OCI-LY1 (cell line): Measurements from ENCODE around the gene SREBF1.

Experiments
- H2AFZ ChIP-seq: fragments of 200-600 bp; sonication (generic), shearing (Covaris generic); 2 replicates; pipeline ENCODE4 v1.6.0; 2014; ENCODE audit warnings: antibody characterized with exemption, mild to moderate bottlenecking, low read length
- H3F3A ChIP-seq: fragments of 200-600 bp; sonication (generic), shearing (Covaris generic); 2 replicates; pipeline ENCODE4 v1.6.0; 2014; ENCODE audit warnings: mild to moderate bottlenecking, antibody characterized with exemption, low read length, moderate library complexity; ENCODE audit not compliant: insufficient read depth
- H3K27ac ChIP-seq: fragments of 200-600 bp; sonication (generic); 2 replicates; pipeline ENCODE4 v1.5.1; 2014; ENCODE audit warnings: low read length, mixed run types, mild to moderate bottlenecking, low read depth; ENCODE audit not compliant: poor library complexity, severe bottlenecking
- H3K27me3 ChIP-seq: fragments of 200-600 bp; sonication (generic); 2 replicates; pipeline ENCODE4 v1.6.0; 2014; ENCODE audit warnings: antibody characterized with exemption, mild to moderate bottlenecking, low read length, moderate library complexity; ENCODE audit not compliant: insufficient read depth
- H3K36me3 ChIP-seq: fragments of 200-600 bp; sonication (generic); 2 replicates; pipeline ENCODE4 v1.6.1; 2014; ENCODE audit warnings: mild to moderate bottlenecking, antibody characterized with exemption, low read length, moderate library complexity, mixed read lengths; ENCODE audit not compliant: insufficient read depth
- H3K4me1 ChIP-seq: fragments of 200-600 bp; sonication (generic); 2 replicates; pipeline ENCODE4 v1.5.1; 2014; ENCODE audit warnings: mild to moderate bottlenecking, low read length, moderate library complexity; ENCODE audit not compliant: insufficient read depth, severe bottlenecking
- H3K4me2 ChIP-seq: fragments of 200-600 bp; sonication (generic), shearing (Covaris generic); 2 replicates; pipeline ENCODE4 v1.6.1; 2014; ENCODE audit warnings: low read length
- H3K4me3 ChIP-seq: fragments of 200-600 bp; sonication (generic); 2 replicates; pipeline ENCODE4 v1.5.1; 2014; ENCODE audit warnings: low read length, low read depth, mild to moderate bottlenecking, mixed read lengths; ENCODE audit not compliant: poor library complexity, severe bottlenecking
- H3K79me2 ChIP-seq: fragments of 200-600 bp; shearing (Covaris generic); 2 replicates; pipeline ENCODE4 v1.6.1; 2016; ENCODE audit warnings: mixed run types, low read length, mixed read lengths; ENCODE audit not compliant: insufficient read depth
- H3K9ac ChIP-seq: fragments of 200-600 bp; sonication (generic), shearing (Covaris generic); 2 replicates; pipeline ENCODE4 v1.6.1; 2014; ENCODE audit warnings: mild to moderate bottlenecking, low read length, mixed read lengths
- H3K9me2 ChIP-seq: fragments of 200-600 bp; sonication (generic), shearing (Covaris generic); 2 replicates; pipeline ENCODE4 v1.6.1; 2014; ENCODE audit warnings: low read depth, mild to moderate bottlenecking, low read length, mixed read lengths
- H3K9me3 ChIP-seq: fragments of 200-600 bp; shearing (Covaris generic); 2 replicates; pipeline ENCODE4 v1.6.1; 2014; ENCODE audit warnings: low read length, mixed read lengths
- H4K20me1 ChIP-seq: fragments of 200-600 bp; sonication (generic), shearing (Covaris generic); 2 replicates; pipeline ENCODE4 v1.6.0; 2016; ENCODE audit warnings: mild to moderate bottlenecking, low read length; ENCODE audit not compliant: insufficient read depth
- EZH2 ChIP-seq: fragments of 200-600 bp; sonication (generic), shearing (Covaris generic); IDR thresholded peaks from 2 replicates; pipeline ENCODE4 v1.8.0; 2017; ENCODE audit warnings: borderline replicate concordance, mixed run types, mild to moderate bottlenecking, antibody characterized with exemption, low read length, moderate library complexity, mixed read lengths
- TF ChIP-seq, protein P1 (sequence below): fragments of 200-600 bp; sonication (generic), shearing (Covaris generic); IDR thresholded peaks from 2 replicates; pipeline ENCODE4 v1.5.1; 2017; ENCODE audit warnings: mild to moderate bottlenecking, antibody characterized with exemption, low read length, moderate library complexity, mixed read lengths

SREBF1 gene

DNA sequence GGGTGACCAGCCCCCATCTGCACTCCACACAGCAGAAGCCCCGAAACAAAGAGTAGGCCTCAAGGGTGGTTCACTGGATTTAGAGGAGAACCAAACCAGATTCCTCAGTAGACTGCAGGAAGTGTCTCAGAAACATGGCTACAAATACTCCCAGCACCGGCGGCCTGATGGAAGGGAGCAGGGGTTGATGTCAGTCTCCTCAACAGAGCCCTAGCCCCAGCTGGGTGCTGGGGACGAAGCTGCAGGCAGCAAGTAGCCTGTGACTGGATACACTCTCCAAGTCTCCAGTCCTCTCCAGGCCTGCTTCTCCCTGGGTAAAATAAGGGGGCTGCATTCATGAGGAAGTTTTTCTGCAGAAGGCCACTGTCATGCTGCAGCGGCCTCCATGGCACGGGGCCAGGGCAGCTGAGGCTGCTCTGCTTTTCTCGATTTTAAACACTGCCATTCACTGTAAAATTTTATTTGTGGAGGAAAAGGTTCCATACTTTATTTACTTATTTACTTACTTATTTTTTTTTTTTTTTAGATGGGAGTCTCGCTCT, 36.7 kb upstream of the SREBF1 start:
- H3K4me2 ChIP-seq, result no peak overlapping the region
- H3K27me3 ChIP-seq, result no peaks in the 10 kb centered on the region
- no peak overlapping the region for H3K4me3 ChIP-seq
- H4K20me1 ChIP-seq, result no peaks in the 10 kb centered on the region
- H3F3A ChIP-seq, result no peaks in the 10 kb centered on the region
- no peaks in the 10 kb centered on the region for H3K9me3 ChIP-seq
- no peaks in the 10 kb centered on the region for H3K4me1 ChIP-seq
- no peak overlapping the region for H2AFZ ChIP-seq
- no peaks in the 10 kb centered on the region for H3K79me2 ChIP-seq
- no peak overlapping the region for H3K9ac ChIP-seq
- no peaks in the 10 kb centered on the region; the same call in 1 of the 2 replicates for H3K36me3 ChIP-seq
- TF ChIP-seq, protein P1, sequence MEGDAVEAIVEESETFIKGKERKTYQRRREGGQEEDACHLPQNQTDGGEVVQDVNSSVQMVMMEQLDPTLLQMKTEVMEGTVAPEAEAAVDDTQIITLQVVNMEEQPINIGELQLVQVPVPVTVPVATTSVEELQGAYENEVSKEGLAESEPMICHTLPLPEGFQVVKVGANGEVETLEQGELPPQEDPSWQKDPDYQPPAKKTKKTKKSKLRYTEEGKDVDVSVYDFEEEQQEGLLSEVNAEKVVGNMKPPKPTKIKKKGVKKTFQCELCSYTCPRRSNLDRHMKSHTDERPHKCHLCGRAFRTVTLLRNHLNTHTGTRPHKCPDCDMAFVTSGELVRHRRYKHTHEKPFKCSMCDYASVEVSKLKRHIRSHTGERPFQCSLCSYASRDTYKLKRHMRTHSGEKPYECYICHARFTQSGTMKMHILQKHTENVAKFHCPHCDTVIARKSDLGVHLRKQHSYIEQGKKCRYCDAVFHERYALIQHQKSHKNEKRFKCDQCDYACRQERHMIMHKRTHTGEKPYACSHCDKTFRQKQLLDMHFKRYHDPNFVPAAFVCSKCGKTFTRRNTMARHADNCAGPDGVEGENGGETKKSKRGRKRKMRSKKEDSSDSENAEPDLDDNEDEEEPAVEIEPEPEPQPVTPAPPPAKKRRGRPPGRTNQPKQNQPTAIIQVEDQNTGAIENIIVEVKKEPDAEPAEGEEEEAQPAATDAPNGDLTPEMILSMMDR, result no peak
- no peak for TF ChIP-seq EZH2
- H3K27ac ChIP-seq, result no peak overlapping the region
- no peaks in the 10 kb centered on the region for H3K9me2 ChIP-seq

DNA sequence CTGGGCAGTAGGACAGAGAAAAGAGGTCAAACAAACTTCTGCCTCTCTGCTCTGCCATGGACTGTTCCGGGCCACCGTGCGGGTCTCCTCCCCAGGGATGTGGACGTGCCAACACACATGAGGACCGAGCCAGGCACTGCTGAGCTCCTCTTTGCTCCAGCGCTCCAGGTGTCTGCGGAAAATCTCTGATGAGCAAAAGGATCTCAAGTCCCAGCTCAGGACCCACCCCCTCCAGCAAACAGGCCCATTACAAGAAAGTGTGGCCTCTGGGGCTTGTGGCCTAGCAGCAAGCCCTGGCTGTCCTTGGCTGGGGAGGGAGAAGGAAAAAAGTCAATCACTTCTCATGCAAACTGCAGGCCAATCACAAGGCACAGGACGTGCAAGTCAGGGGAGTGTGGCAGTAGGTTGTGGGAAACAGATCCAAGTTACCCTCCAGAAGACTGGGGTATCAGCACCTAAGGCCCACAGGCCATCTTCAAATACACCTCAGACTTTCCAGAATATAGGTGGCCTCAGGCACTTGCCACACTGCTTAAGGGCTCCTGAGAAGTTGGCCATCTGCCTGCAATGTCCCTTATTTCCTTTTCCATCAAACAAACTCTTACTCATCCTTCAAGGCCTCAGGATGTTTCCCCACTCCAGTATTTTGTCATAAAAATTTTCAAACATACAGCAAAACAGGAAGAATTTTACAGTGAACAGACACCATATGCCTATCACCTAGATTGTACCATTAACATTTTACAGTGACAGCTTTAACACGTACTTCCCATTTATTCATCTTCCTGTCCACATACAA, 36.0 kb upstream of the SREBF1 start:
- H3K27me3 ChIP-seq, result no peaks in the 10 kb centered on the region
- H3K4me3 ChIP-seq, result no peak overlapping the region
- TF ChIP-seq, protein P1, result no peak
- TF ChIP-seq EZH2, result no peak
- H3K79me2 ChIP-seq, result no peaks in the 10 kb centered on the region
- no peaks in the 10 kb centered on the region for H4K20me1 ChIP-seq
- no peak overlapping the region for H2AFZ ChIP-seq
- H3K4me1 ChIP-seq, result no peaks in the 10 kb centered on the region
- no peaks in the 10 kb centered on the region for H3K9me3 ChIP-seq
- no peak overlapping the region for H3K27ac ChIP-seq
- no peak overlapping the region for H3K4me2 ChIP-seq
- H3K9me2 ChIP-seq, result no peaks in the 10 kb centered on the region
- no peaks in the 10 kb centered on the region; the same call in 1 of the 2 replicates for H3K36me3 ChIP-seq
- no peak overlapping the region for H3K9ac ChIP-seq
- H3F3A ChIP-seq, result no peaks in the 10 kb centered on the region

DNA sequence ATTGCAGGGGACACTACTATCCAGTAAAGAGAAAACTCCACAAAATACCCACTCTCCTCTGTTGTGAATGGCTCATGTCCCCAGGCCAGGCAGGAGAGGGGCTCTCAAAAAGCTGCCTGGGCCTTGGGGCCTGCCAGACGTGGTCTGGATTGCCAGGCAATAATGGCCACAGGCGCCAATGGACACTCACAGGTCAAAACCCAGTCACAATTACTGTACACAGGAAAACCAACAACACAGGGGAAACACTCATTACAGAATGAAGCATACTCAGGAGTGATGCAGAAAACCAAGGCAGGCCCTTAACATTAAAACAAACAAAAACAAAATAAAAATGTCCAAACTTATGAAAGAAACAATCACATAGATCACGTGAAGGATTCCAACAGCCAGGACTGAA, 35.1 kb upstream of the SREBF1 start:
- H3K9me2 ChIP-seq, result no peaks in the 10 kb centered on the region
- H3K36me3 ChIP-seq, result no peaks in the 10 kb centered on the region; the same call in 1 of the 2 replicates
- no peak overlapping the region for H3K4me3 ChIP-seq
- no peak overlapping the region for H2AFZ ChIP-seq
- TF ChIP-seq EZH2, result no peak
- TF ChIP-seq, protein P1, result no peak
- H3K9ac ChIP-seq, result no peak overlapping the region
- no peaks in the 10 kb centered on the region for H4K20me1 ChIP-seq
- H3K27me3 ChIP-seq, result no peaks in the 10 kb centered on the region
- H3K9me3 ChIP-seq, result no peaks in the 10 kb centered on the region
- no peaks in the 10 kb centered on the region for H3F3A ChIP-seq
- no peak overlapping the region for H3K27ac ChIP-seq
- H3K4me2 ChIP-seq, result no peak overlapping the region
- H3K79me2 ChIP-seq, result no peaks in the 10 kb centered on the region
- no peaks in the 10 kb centered on the region for H3K4me1 ChIP-seq
